Measurements from ENCODE around the gene TEX2. TPM values are rescaled to one million over a fixed set of nuclear protein-coding genes. Genes with fewer than 3 reads are reported as not detected.
"Not testable (repeated sequence)": the region's sequence is repeated elsewhere in the genome, so short reads cannot be mapped to it uniquely, and the experiment has no call there.

Gene TEX2
- total RNA-seq, 1 donor from 2014 or later: 35.1 TPM

DNA sequence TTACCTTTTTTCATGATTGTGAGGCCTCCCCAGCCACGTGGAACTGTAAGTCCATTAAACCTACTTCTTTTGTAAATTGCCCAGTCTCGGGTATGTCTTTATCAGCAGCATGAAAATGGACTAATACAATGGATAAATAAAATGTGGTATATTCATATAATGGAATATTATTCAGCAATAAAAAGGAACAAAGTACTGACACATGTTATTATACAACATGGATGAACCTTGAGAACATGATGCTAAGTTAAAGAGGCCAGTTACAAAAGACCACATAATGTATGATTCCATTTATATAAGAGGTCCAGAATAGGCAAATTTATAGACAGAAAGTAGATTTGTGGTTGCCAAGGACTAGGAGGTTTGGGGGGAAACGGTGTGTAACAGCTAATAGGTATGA, 138.5 kb downstream of the TEX2 start:
- ATAC-seq (no peak), DNase-seq (ENCODE audit: low spot score) (no peak)

DNA sequence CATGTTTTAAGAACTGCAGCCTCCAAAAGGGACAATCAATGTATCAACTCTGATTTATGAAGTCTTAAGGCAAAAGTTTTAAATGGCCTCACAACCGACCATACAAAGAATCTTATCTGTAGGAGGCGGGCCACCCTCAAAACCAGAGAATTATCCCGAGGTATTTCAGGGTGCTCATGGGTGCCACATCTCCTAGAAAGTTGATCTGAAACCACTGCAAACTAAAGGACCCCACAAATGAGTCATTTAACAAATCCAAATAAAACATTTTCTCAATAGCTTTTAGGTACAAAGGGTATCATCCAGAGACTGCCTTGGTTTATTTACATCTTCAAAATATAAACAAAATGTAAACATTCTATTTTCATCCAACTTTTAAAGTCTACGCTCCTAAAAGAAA, 139.9 kb downstream of the TEX2 start:
- no peak for DNase-seq (ENCODE audit: low spot score)
- no peak for ATAC-seq

DNA sequence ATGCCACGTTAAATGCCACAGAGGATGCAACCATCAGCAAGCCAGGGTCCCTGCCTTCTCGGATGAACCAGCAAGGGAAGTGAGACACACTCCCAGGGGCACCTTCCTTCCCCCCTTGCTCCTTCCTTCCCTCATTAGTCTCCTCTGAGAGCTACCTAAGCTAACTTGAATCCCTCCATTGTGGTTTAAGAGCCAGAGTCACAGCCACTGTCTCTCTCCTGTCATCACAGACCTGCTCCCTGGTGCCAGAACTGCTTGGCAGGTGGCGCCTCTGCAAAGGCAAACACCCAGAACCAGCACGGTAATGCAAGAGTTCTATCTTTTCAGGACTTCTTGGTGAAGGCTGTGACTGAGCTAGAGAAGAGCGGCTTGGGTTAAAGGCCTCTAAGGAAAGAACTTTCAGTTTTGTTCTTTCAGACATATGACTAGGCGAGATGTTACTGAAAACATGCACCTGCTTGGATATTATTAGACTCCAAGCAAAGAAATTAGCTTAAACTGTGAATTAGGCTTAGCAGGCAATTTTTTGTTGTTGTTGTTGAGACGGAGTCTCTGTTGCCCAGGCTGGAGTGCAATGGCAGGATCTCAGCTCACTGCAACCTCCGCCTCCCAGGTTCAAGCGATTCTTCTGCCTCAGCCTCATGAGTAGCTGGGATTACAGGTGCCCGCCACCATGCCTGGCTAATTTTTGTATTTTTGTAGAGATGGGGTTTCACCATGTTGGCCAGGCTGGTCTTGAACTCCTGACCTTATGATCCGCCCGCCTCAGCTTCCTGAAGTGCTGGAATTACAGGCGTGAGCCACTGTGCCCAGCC, 141.9 kb downstream of the TEX2 start:
- ATAC-seq: peak; percentile 87
- not testable (repeated sequence) for DNase-seq (ENCODE audit: low spot score)

DNA sequence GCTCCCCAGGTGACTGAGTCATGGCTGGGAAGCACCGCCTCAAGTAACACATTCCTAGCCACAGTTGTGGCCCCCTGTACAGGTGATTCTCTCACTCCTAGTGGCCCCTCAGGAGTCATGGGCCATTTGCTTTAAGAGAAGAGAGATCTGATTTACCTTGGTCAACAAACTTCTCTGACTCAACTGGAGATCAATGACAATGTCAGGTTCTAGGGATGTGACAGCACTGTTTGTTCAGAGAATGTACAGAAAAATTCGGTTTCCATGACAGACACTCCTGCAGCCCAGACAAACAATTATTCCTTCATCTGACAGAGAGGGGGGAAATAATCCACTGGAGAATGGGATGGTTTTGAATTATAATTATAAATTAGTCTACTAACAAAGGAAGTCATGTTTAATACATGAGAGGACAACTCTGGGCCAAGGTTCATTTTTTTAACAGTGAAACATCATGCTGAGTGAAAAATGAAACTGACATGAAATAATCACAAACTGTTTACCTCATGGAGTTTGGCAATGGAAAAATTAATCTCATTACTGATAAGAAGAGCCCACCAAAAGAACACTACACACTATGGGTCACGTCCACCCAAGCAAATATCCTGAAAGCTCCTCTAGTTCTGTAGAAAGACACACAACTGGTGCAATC, 142.8 kb downstream of the TEX2 start:
- ATAC-seq (no peak), DNase-seq (ENCODE audit: low spot score) (no peak)

- ATAC-seq (peak; percentile 36), DNase-seq (ENCODE audit: low spot score) (peak; percentile 65)
Measured at GRCh38 chr17:64117981-64118979, 144.8 kb downstream of the TEX2 start.

DNA sequence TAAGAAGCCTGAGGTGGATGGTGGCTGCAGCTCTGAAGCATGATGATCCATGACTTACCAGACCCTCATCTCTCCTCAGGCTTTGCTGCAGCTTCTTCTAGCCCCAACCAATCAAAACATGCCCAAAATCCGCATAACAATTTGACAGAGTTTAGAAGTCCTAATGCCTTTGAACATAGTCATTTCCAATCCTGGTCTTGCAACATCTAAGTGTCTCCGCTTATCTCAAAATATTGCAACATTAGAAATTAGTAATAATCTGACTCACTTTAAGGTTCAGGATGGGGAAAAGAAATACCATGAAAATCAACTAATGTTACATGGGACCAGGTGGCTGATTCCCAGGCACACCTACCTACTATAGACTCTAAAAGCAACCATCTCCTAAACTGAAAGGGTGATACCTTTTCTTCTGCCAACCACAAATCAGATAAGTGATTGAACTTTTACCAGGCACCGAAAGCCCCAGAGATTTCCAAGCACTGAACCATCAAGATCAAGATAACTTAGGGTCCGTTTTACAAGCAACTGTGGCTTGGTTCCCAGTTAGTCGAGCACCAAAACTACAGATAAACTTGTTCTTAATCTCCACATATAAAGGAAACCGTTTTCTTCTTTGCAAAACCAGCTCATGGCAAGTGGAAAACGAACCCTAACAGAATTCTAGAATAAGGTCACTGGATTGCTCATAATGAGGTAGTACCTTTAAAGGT, 147.1 kb downstream of the TEX2 start:
- ATAC-seq: peak; percentile 58
- DNase-seq (ENCODE audit: low spot score): no peak

- ATAC-seq (peak; percentile 17), DNase-seq (ENCODE audit: low spot score) (no peak)
Measured at GRCh38 chr17:64115043-64115698, 147.9 kb downstream of the TEX2 start.

- DNase-seq (ENCODE audit: low spot score) (no peak), ATAC-seq (no peak)
Measured at GRCh38 chr17:64113006-64113405, 150.1 kb downstream of the TEX2 start.

GRCh38 chr17:64111831-64112230, 151.2 kb downstream of the TEX2 start:
- DNase-seq (ENCODE audit: low spot score) (no peak), ATAC-seq (no peak)

- no peak for ATAC-seq
Measured at GRCh38 chr17:64110379-64111152, 152.5 kb downstream of the TEX2 start.

DNA sequence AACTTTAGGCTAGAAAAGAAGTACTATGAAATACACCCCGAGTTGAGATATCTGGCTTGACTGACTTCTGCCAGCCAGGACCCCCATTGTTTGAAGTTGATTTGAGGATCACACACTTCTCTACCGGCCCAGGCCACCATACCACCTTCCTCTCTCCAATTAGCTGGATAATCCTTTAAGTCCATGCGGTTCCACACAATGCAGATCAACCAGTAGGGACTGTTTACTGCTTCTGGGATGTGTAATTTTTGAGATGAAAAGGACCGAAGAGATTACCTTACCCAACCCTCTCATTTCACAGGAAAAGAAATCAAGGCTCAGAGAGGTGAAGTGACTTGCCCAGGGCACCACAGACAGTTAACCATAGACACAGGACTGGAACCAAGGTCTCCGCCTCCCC, 153.7 kb downstream of the TEX2 start:
- DNase-seq (ENCODE audit: low spot score) (no peak), ATAC-seq (no peak)

More at GRCh38 chr17:64110379-64111152, 152.5 kb downstream of the TEX2 start:
- DNase-seq (ENCODE audit: low spot score): no peak

GRCh38 chr17:64107500-64108236, 155.4 kb downstream of the TEX2 start:
- DNase-seq (ENCODE audit: low spot score) (no peak), ATAC-seq (peak; percentile 69)

- ATAC-seq: peak; percentile 67
- DNase-seq (ENCODE audit: low spot score): no peak
Measured at GRCh38 chr17:64106918-64107317, 156.1 kb downstream of the TEX2 start.

GRCh38 chr17:64103391-64104364, 159.4 kb downstream of the TEX2 start:
- peak; percentile 33 for DNase-seq (ENCODE audit: low spot score)
- ATAC-seq: no peak

- DNase-seq (ENCODE audit: low spot score) (peak; percentile 16), ATAC-seq (no peak)
Measured at GRCh38 chr17:64102627-64103390, 160.3 kb downstream of the TEX2 start.

GRCh38 chr17:64099543-64099942, 163.5 kb downstream of the TEX2 start:
- no peak for ATAC-seq

More at GRCh38 chr17:64099543-64099942, 163.5 kb downstream of the TEX2 start:
- DNase-seq (ENCODE audit: low spot score): peak; percentile 21

All from left lobe of liver (tissue), 2 donors.